SK-N-SH (cell line): ENCODE results near the gene PDZD2. TPM values are rescaled to one million over a fixed set of nuclear protein-coding genes. Genes with fewer than 3 reads are reported as not detected.

Experiments used
- CTCF ChIA-PET: fragments of 300-600, 350-600 bp; formaldehyde crosslinking; extraction: SDS; loops from one replicate; lab custom pipeline; 2021; lab: Yijun Ruan, JAX
- POLR2A ChIA-PET: fragments of 350-600 bp; sonication (Branson Sonifier 250); formaldehyde crosslinking; extraction: SDS; loops from one replicate; lab custom pipeline; 2020; ENCODE audit warnings: antibody characterized with exemption, inconsistent platforms; lab: Yijun Ruan, JAX
- DNase-seq: peaks from one replicate; pipeline ENCODE4 v3.0.0; 2012
- H2AFZ ChIP-seq: fragments of 200-600 bp; sonication (generic); 2 replicates; pipeline ENCODE4 v1.8.1; 2016; ENCODE audit warnings: antibody characterized with exemption, mild to moderate bottlenecking, low read depth
- H3F3A ChIP-seq: fragments of 200-600 bp; sonication (generic); replicated peaks from 2 replicates; pipeline ENCODE3; 2016; ENCODE audit warnings: antibody characterized with exemption, mild to moderate bottlenecking; ENCODE audit not compliant: insufficient read depth
- H3K27ac ChIP-seq, 2 experiments: fragments of 200-500 bp in 1 of 2; fragments of 200-600 bp in 1 of 2; sonication (Bioruptor generic) in 1 of 2; sonication (generic), shearing (Covaris generic) in 1 of 2; 2 replicates each; pipeline versions ENCODE4 v1.5.1 to v1.6.1; 2014 to 2016; ENCODE audit warnings: low read depth in 2 of 2, inconsistent platforms in 1 of 2, low read length in 1 of 2, mild to moderate bottlenecking in 1 of 2, mixed read lengths in 1 of 2
- H3K27me3 ChIP-seq: fragments of 200-600 bp; sonication (generic), shearing (Covaris generic); 2 replicates; pipeline ENCODE4 v1.6.1; 2016; ENCODE audit warnings: mixed run types; ENCODE audit not compliant: insufficient read depth
- H3K36me3 ChIP-seq, 2 experiments: fragments of 200-500 bp in 1 of 2; fragments of 200-600 bp in 1 of 2; sonication (Bioruptor generic) in 1 of 2; sonication (generic) in 1 of 2; replicated peaks in 1 of 2; 2 replicates each; pipeline versions ENCODE3 to v1.5.1; 2014 to 2016; ENCODE audit warnings: low read length in 1 of 2, mild to moderate bottlenecking in 1 of 2; ENCODE audit not compliant: insufficient read depth in 2 of 2, control insufficient read depth in 1 of 2
- H3K4me1 ChIP-seq, 2 experiments: fragments of 200-500 bp in 1 of 2; fragments of 200-600 bp in 1 of 2; sonication (Bioruptor generic) in 1 of 2; sonication (generic), shearing (Covaris generic) in 1 of 2; 2 replicates each; pipeline versions ENCODE4 v1.5.1 to v1.6.1; 2014 to 2016; ENCODE audit warnings: low read depth in 1 of 2, low read length in 1 of 2, mixed run types in 1 of 2; ENCODE audit not compliant: insufficient read depth in 2 of 2, control insufficient read depth in 1 of 2
- H3K4me2 ChIP-seq: fragments of 200-600 bp; sonication (generic), shearing (Covaris generic); 2 replicates; pipeline ENCODE4 v1.6.1; 2017; ENCODE audit warnings: mixed run types
- H3K4me3 ChIP-seq, 2 experiments: fragments of 200-500 bp in 1 of 2; fragments of 200-600 bp in 1 of 2; sonication (Bioruptor generic) in 1 of 2; sonication (generic), shearing (Covaris generic) in 1 of 2; 2 replicates each; pipeline versions ENCODE4 v1.5.1 to v1.8.1; 2014 to 2016; ENCODE audit warnings: low read depth in 2 of 2, inconsistent platforms in 1 of 2, low read length in 1 of 2, mild to moderate bottlenecking in 1 of 2, mixed read lengths in 1 of 2, moderate library complexity in 1 of 2
- H3K79me2 ChIP-seq: fragments of 200-600 bp; sonication (generic); 2 replicates; pipeline ENCODE4 v1.8.1; 2017; ENCODE audit warnings: mild to moderate bottlenecking; ENCODE audit not compliant: insufficient read depth
- H3K9ac ChIP-seq: fragments of 200-600 bp; sonication (generic); 2 replicates; pipeline ENCODE4 v1.6.1; 2017; ENCODE audit warnings: mixed run types
- H3K9me2 ChIP-seq: fragments of 200-600 bp; sonication (generic); 2 replicates; pipeline ENCODE4 v1.6.1; 2017; ENCODE audit warnings: mixed run types
- H3K9me3 ChIP-seq: fragments of 200-600 bp; sonication (generic); 2 replicates; pipeline ENCODE4 v1.6.1; 2017; ENCODE audit warnings: mixed run types, mild to moderate bottlenecking, moderate library complexity
- H4K20me1 ChIP-seq: fragments of 200-600 bp; sonication (generic); 2 replicates; pipeline ENCODE4 v1.6.1; 2017; ENCODE audit warnings: mild to moderate bottlenecking, mixed run types; ENCODE audit not compliant: insufficient read depth
- EZH2phosphoT487 ChIP-seq: fragments of 200-600 bp; sonication (generic); IDR thresholded peaks from 2 replicates; pipeline ENCODE4 v1.6.1; 2017; ENCODE audit warnings: low read depth, mixed run types, mild to moderate bottlenecking, antibody characterized with exemption, moderate library complexity, borderline replicate concordance
- FOSL2 ChIP-seq: IDR thresholded peaks from 2 replicates; pipeline ENCODE4 v1.4.0; 2012; ENCODE audit warnings: low read depth, mild to moderate bottlenecking, moderate library complexity, borderline replicate concordance
- FOXJ3 ChIP-seq: sonication (generic); formaldehyde crosslinking; IDR thresholded peaks from 2 replicates; pipeline ENCODE4 v1.5.1; 2020; ENCODE audit warnings: mild to moderate bottlenecking, missing genetic modification reagents
- GABPA ChIP-seq: IDR thresholded peaks from 2 replicates; pipeline ENCODE4 v1.4.0; 2012; ENCODE audit warnings: low read depth, mild to moderate bottlenecking
- JUND ChIP-seq: IDR thresholded peaks from 2 replicates; pipeline ENCODE4 v1.4.0; 2012
- MAX ChIP-seq: IDR thresholded peaks from 2 replicates; pipeline ENCODE4 v1.4.0; 2012; ENCODE audit warnings: low read depth
- MXI1 ChIP-seq: IDR thresholded peaks from 2 replicates; pipeline ENCODE4 v1.6.1; 2012; ENCODE audit warnings: mild to moderate bottlenecking, low read depth, low read length, improper control_type of control experiment
- NFIC ChIP-seq: IDR thresholded peaks from 2 replicates; pipeline ENCODE4 v1.4.0; 2012; ENCODE audit warnings: borderline replicate concordance
- PBX3 ChIP-seq: IDR thresholded peaks from 2 replicates; pipeline ENCODE4; 2012
- POLR2AphosphoS5 ChIP-seq: IDR thresholded peaks from 2 replicates; pipeline ENCODE4 v1.6.1; 2012; ENCODE audit warnings: low read depth, low read length
- RFX5 ChIP-seq: IDR thresholded peaks from 2 replicates; pipeline ENCODE4 v1.6.1; 2012; ENCODE audit warnings: mild to moderate bottlenecking, improper control_type of control experiment, low read length
- RXRA ChIP-seq: IDR thresholded peaks from 2 replicates; pipeline ENCODE4 v1.4.0; 2012; ENCODE audit warnings: low read depth, mild to moderate bottlenecking, borderline replicate concordance
- SMC3 ChIP-seq: IDR thresholded peaks from 2 replicates; pipeline ENCODE4 v1.6.1; 2012; ENCODE audit warnings: low read depth, low read length, improper control_type of control experiment
- TEAD4 ChIP-seq: IDR thresholded peaks from 2 replicates; pipeline ENCODE4 v1.4.0; 2012; ENCODE audit warnings: mild to moderate bottlenecking, borderline replicate concordance; ENCODE audit not compliant: insufficient read depth
- USF1 ChIP-seq: IDR thresholded peaks from 2 replicates; pipeline ENCODE4 v1.4.0; 2012; ENCODE audit warnings: low read depth, borderline replicate concordance
- YY1 ChIP-seq: IDR thresholded peaks from 2 replicates; pipeline ENCODE4 v1.4.0; 2012; ENCODE audit warnings: low read depth, mild to moderate bottlenecking
- whole genome bisulfite sequencing: methylation state at CpG from one replicate; pipeline ENCODE4 v1.1.6; 2017; ENCODE audit warnings: low lambda C conversion rate; 5-methylcytosine and 5-hydroxymethylcytosine counted together
- polyA plus RNA-seq, 3 experiments: library from polyadenylated mRNA; depleted of rRNA; stranded (reverse); fragments of >200 nt; gene quantifications; 2 replicates each; pipeline ENCODE4 v1.2.3, GENCODE V29; 2012
- TF ChIP-seq, protein P1 (sequence below): fragments of 200-600 bp; sonication (generic); IDR thresholded peaks from 2 replicates; pipeline ENCODE4 v1.6.1; 2017; ENCODE audit warnings: antibody characterized with exemption, mild to moderate bottlenecking, moderate library complexity

PDZD2 gene
- polyA plus RNA-seq, 1 of the 3 experiments (the other 2 are of a cell fraction): 0.13 TPM

GRCh38 chr5:31987985-31988710 lies 349.2 kb downstream of the PDZD2 start (continued):
- TF ChIP-seq MAX (0 out of 2 replicates have a peak, but pooled peaks have one; percentile 53), EZH2phosphoT487 (no peak), RXRA (no peak), NFIC (peak; percentile 96), POLR2AphosphoS5 (peak; percentile 66; the same call in 1 of the 2 replicates), JUND (peak; percentile 97), MXI1 (no peak), YY1 (no peak), RFX5 (no peak), FOSL2 (peak; percentile 98), PBX3 (peak; percentile 81), FOXJ3 (CRISPR knock-in tag) (no peak), USF1 (no peak), GABPA (no peak), TEAD4 (peak; percentile 97)
- TF ChIP-seq, protein P1, sequence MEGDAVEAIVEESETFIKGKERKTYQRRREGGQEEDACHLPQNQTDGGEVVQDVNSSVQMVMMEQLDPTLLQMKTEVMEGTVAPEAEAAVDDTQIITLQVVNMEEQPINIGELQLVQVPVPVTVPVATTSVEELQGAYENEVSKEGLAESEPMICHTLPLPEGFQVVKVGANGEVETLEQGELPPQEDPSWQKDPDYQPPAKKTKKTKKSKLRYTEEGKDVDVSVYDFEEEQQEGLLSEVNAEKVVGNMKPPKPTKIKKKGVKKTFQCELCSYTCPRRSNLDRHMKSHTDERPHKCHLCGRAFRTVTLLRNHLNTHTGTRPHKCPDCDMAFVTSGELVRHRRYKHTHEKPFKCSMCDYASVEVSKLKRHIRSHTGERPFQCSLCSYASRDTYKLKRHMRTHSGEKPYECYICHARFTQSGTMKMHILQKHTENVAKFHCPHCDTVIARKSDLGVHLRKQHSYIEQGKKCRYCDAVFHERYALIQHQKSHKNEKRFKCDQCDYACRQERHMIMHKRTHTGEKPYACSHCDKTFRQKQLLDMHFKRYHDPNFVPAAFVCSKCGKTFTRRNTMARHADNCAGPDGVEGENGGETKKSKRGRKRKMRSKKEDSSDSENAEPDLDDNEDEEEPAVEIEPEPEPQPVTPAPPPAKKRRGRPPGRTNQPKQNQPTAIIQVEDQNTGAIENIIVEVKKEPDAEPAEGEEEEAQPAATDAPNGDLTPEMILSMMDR: no peak

GRCh38 chr5:31990081-31990650 lies 351.2 kb downstream of the PDZD2 start:
- Histone ChIP-seq H3K79me2 (no peaks in the 10 kb centered on the region), H3F3A (no peaks in the 10 kb centered on the region), H2AFZ (no peak overlapping the region), H3K27me3 (no peaks in the 10 kb centered on the region), H3K36me3 (no peaks in the 10 kb centered on the region), H3K9ac (no peak overlapping the region), H3K4me3 (no peak overlapping the region), H3K9me2 (no peaks in the 10 kb centered on the region), H3K4me1 (0 out of 4 replicates have a peak, but pooled peaks cover 0 to 4% of the 10 kb centered on the region in 2 experiments), H3K27ac (no peak overlapping the region), H3K4me2 (no peak overlapping the region), H4K20me1 (no peaks in the 10 kb centered on the region), H3K9me3 (no peaks in the 10 kb centered on the region)
- 85% methylated on average over 10 of the region's 10 CpGs for whole genome bisulfite sequencing
- ChIA-PET POLR2A (no interaction called here), CTCF (no interaction called here)
- DNase-seq: no peak
- TF ChIP-seq GABPA (no peak), RXRA (no peak), SMC3 (no peak), YY1 (no peak)
- TF ChIP-seq, protein P1: no peak
